Measurements from ENCODE around the gene PFDN1.

- TF ChIP-seq CTCF (IDR thresholded peaks at IDR 0.05) (no peak), POLR2A (IDR thresholded peaks at IDR 0.05) (no peak)
Measured at GRCh38 chr5:140240987-140241706, 61.8 kb downstream of the PFDN1 start.
